ENCODE results near the gene PLA2G4D.

- TF ChIP-seq, protein P1, sequence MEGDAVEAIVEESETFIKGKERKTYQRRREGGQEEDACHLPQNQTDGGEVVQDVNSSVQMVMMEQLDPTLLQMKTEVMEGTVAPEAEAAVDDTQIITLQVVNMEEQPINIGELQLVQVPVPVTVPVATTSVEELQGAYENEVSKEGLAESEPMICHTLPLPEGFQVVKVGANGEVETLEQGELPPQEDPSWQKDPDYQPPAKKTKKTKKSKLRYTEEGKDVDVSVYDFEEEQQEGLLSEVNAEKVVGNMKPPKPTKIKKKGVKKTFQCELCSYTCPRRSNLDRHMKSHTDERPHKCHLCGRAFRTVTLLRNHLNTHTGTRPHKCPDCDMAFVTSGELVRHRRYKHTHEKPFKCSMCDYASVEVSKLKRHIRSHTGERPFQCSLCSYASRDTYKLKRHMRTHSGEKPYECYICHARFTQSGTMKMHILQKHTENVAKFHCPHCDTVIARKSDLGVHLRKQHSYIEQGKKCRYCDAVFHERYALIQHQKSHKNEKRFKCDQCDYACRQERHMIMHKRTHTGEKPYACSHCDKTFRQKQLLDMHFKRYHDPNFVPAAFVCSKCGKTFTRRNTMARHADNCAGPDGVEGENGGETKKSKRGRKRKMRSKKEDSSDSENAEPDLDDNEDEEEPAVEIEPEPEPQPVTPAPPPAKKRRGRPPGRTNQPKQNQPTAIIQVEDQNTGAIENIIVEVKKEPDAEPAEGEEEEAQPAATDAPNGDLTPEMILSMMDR (conservative IDR thresholded peaks at IDR 0.05 in 1 of 2, IDR thresholded peaks at IDR 0.05 in 1 of 2; ENCODE audit: low read depth in 1 of 2, low read length in 2 of 2), result peak; percentile 78 to 90
- TF ChIP-seq EZH2 (IDR thresholded peaks at IDR 0.05; ENCODE audit: low read length, missing control alignments), result no peak
These were observed 9.7 kb downstream of the PLA2G4D start for GRCh38 chr15:42084465-42085235.
